Spleen (tissue), 11 donors: ENCODE measurements around the gene MALSU1. TPM values are rescaled to one million over a fixed set of nuclear protein-coding genes. Genes with fewer than 3 reads are reported as not detected.

Experiments used
- DNase-seq: peaks from one replicate; pipeline ENCODE4 v3.0.0-alpha.2; 2020
- H3K27ac ChIP-seq, 8 donors: fragments of 200-600 bp; sonication (generic) in 7 of 8; 1 replicate in 4 of 8; 2 replicates in 4 of 8; pipeline versions ENCODE4 v1.5.0 to v1.8.0; 2016 to 2021; ENCODE audit warnings: inconsistent platforms in 4 of 8, mild to moderate bottlenecking in 4 of 8, moderate library complexity in 1 of 8
- H3K27me3 ChIP-seq, 7 donors: fragments of 200-600 bp; sonication (generic) in 6 of 7; replicated peaks in 1 of 7; 1 replicate in 4 of 7; 2 replicates in 3 of 7; pipeline versions ENCODE4 v1.5.0 to v1.8.0; 2016 to 2021; ENCODE audit warnings: inconsistent platforms in 3 of 7, mild to moderate bottlenecking in 1 of 7
- H3K36me3 ChIP-seq, 6 donors: fragments of 200-600 bp; sonication (generic) in 5 of 6; 1 replicate in 4 of 6; 2 replicates in 2 of 6; pipeline versions ENCODE4 v1.5.0 to v1.8.0; 2016 to 2021; ENCODE audit warnings: inconsistent platforms in 2 of 6
- H3K4me1 ChIP-seq, 6 donors: fragments of 200-600 bp; sonication (generic) in 5 of 6; 1 replicate in 3 of 6; 2 replicates in 3 of 6; pipeline versions ENCODE4 v1.5.0 to v1.8.0; 2016 to 2021; ENCODE audit warnings: inconsistent platforms in 3 of 6
- H3K4me3 ChIP-seq, 8 donors: fragments of 200-600 bp; sonication (generic) in 7 of 8; 1 replicate in 4 of 8; 2 replicates in 4 of 8; pipeline versions ENCODE4 v1.5.0 to v1.8.0; 2016 to 2021; ENCODE audit warnings: inconsistent platforms in 4 of 8, mild to moderate bottlenecking in 4 of 8, moderate library complexity in 2 of 8
- H3K9me3 ChIP-seq, 8 donors: fragments of 200-600 bp; sonication (generic) in 7 of 8; 1 replicate in 4 of 8; 2 replicates in 4 of 8; pipeline versions ENCODE4 v1.5.0 to v1.8.0; 2016 to 2021; ENCODE audit warnings: inconsistent platforms in 4 of 8
- CTCF ChIP-seq, 11 experiments: fragments of 200-600 bp in 7 of 11; fragments of 450-650 bp in 4 of 11; sonication (generic) in 4 of 11; IDR thresholded peaks in 8 of 11; conservative IDR thresholded peaks in 3 of 11; 1 replicate in 7 of 11; 2 replicates in 4 of 11; pipeline versions ENCODE4 v1.4.0 to v1.8.0; 2016 to 2021; ENCODE audit warnings: antibody characterized with exemption in 11 of 11, inconsistent platforms in 4 of 11, mild to moderate bottlenecking in 1 of 11
- POLR2A ChIP-seq, 3 donors: fragments of 450-650 bp; IDR thresholded peaks; one replicate each; pipeline ENCODE4 v1.5.1; 2017; ENCODE audit warnings: antibody characterized with exemption in 3 of 3, mild to moderate bottlenecking in 1 of 3
- POLR2AphosphoS5 ChIP-seq, 3 donors: sonication (generic); formaldehyde crosslinking; IDR thresholded peaks; one replicate each; pipeline ENCODE4 v1.5.1; 2017; ENCODE audit warnings: antibody characterized with exemption in 3 of 3
- WGBS, 5 donors: extraction: QIAGEN DNeasy Blood & Tissue Kit in 3 of 5; methylation state at CpG; one replicate each; pipeline versions ENCODE4 v1.1.5 to v1.1.7; 2013 to 2018; 5-methylcytosine and 5-hydroxymethylcytosine counted together
- intact Hi-C: fragments of 100-400 bp; cut with DNase I; formaldehyde crosslinking; loops from one replicate; pipeline ENCODE4 v1.15.0; 2023; ENCODE audit warnings: low total_unique reads
- polyA plus RNA-seq, 3 donors: library from polyadenylated mRNA; stranded (reverse); fragments of 200-250 nt; gene quantifications; one replicate each; pipeline ENCODE4 v1.2.1, GENCODE V29; 2013
- total RNA-seq, 7 donors: library from RNA; depleted of rRNA in 3 of 7; stranded (reverse); fragments of >200 nt in 3 of 7; fragmentation: NEBNext Ultra II Directional in 4 of 7; extraction: Animal tissue kit (Norgen Biotek cat#: 25700) in 4 of 7; gene quantifications; one replicate each; pipeline versions ENCODE4 v1.1.0 to v1.2.1, GENCODE V29; 2016 to 2021
- donor health status: healthy with polysubstance abuse.
- donor health status: DM: no; HTN: no; CAD: no; lungs with moderate emphysema.
- donor health status: DM: no; HTN: no; CAD: no.
- donor health status: Bipolar disorder and iron deficiency.
- donor health status: healthy.
- donor health status: DM: no; HTN: no; CAD: no.
- donor health status: DM: yes; HTN: yes; CAD: no.

Gene MALSU1
- total and polyA plus RNA-seq, 10 donors, result 18.3 to 49.8 (median 34.2) TPM

GRCh38 chr7:23291957-23292560 lies 7.1 kb upstream of the MALSU1 start:
- Histone ChIP-seq H3K9me3 (no peaks in the 10 kb centered on the region), H3K4me1 (peaks cover 0 to 6% (median 0%) of the 10 kb centered on the region in 6 donors), H3K27ac (no peak overlapping the region), H3K27me3 (no peaks in the 10 kb centered on the region), H3K36me3 (no peaks in the 10 kb centered on the region), H3K4me3 (no peak overlapping the region)
- 61 to 78% (median 68%) methylated on average over 3 of the region's 3 CpGs for WGBS, 5 donors
- intact Hi-C loops, result no loop called here
- DNase-seq, result no peak
- TF ChIP-seq CTCF (IDR thresholded peaks at IDR 0.05 in 8 of 11, conservative IDR thresholded peaks at IDR 0.05 in 3 of 11), result no peak
- no peak for TF ChIP-seq POLR2A (IDR thresholded peaks at IDR 0.05)
- TF ChIP-seq POLR2AphosphoS5 (IDR thresholded peaks at IDR 0.05), result no peak

- H3K4me3 ChIP-seq, result no peak overlapping the region
- no peaks in the 10 kb centered on the region for H3K36me3 ChIP-seq
- WGBS, 5 donors, result 81 to 97% (median 92%) methylated on average over 4 of the region's 4 CpGs
- TF ChIP-seq CTCF (IDR thresholded peaks at IDR 0.05 in 8 of 11, conservative IDR thresholded peaks at IDR 0.05 in 3 of 11), result no peak
- no peak for TF ChIP-seq POLR2AphosphoS5 (IDR thresholded peaks at IDR 0.05)
- no peak for TF ChIP-seq POLR2A (IDR thresholded peaks at IDR 0.05)
- no peaks in the 10 kb centered on the region for H3K9me3 ChIP-seq
- H3K27me3 ChIP-seq, result no peaks in the 10 kb centered on the region
- intact Hi-C loops, result no loop called here
- DNase-seq, result no peak
- H3K27ac ChIP-seq, result no peak overlapping the region
- H3K4me1 ChIP-seq, result peaks cover 0 to 2% (median 0%) of the 10 kb centered on the region in 6 donors
These were observed 6.5 kb upstream of the MALSU1 start for GRCh38 chr7:23292623-23293022.

GRCh38 chr7:23293500-23294073 lies 5.6 kb upstream of the MALSU1 start:
- H3K9me3 ChIP-seq, result no peaks in the 10 kb centered on the region
- intact Hi-C loops, result no loop called here
- no peak for DNase-seq
- TF ChIP-seq CTCF (IDR thresholded peaks at IDR 0.05 in 8 of 11, conservative IDR thresholded peaks at IDR 0.05 in 3 of 11), result no peak
- TF ChIP-seq POLR2A (IDR thresholded peaks at IDR 0.05), result no peak
- no peak for TF ChIP-seq POLR2AphosphoS5 (IDR thresholded peaks at IDR 0.05)
- WGBS, 5 donors, result 88 to 91% (median 91%) methylated on average over 12 of the region's 12 CpGs
- H3K27me3 ChIP-seq, result no peaks in the 10 kb centered on the region
- peaks cover 0 to 9% (median 3%) of the 10 kb centered on the region in 6 donors for H3K4me1 ChIP-seq
- no peaks in the 10 kb centered on the region for H3K36me3 ChIP-seq
- H3K4me3 ChIP-seq, result no peak overlapping the region
- no peak overlapping the region for H3K27ac ChIP-seq

GRCh38 chr7:23294549-23295400 lies 4.4 kb upstream of the MALSU1 start:
- intact Hi-C loops, result no loop called here
- peaks cover 0 to 18% (median 7%) of the 10 kb centered on the region in 6 donors for H3K4me1 ChIP-seq
- no peaks in the 10 kb centered on the region for H3K9me3 ChIP-seq
- DNase-seq, result no peak
- no peaks in the 10 kb centered on the region for H3K36me3 ChIP-seq
- TF ChIP-seq CTCF (IDR thresholded peaks at IDR 0.05 in 8 of 11, conservative IDR thresholded peaks at IDR 0.05 in 3 of 11) (no peak), POLR2AphosphoS5 (IDR thresholded peaks at IDR 0.05) (no peak)
- no peak overlapping the region for H3K4me3 ChIP-seq
- 74 to 92% (median 80%) methylated on average over 6 of the region's 6 CpGs for WGBS, 5 donors
- no peak overlapping the region for H3K27ac ChIP-seq
- H3K27me3 ChIP-seq, result no peaks in the 10 kb centered on the region
